ENCODE data around the gene GALNS.

DNA sequence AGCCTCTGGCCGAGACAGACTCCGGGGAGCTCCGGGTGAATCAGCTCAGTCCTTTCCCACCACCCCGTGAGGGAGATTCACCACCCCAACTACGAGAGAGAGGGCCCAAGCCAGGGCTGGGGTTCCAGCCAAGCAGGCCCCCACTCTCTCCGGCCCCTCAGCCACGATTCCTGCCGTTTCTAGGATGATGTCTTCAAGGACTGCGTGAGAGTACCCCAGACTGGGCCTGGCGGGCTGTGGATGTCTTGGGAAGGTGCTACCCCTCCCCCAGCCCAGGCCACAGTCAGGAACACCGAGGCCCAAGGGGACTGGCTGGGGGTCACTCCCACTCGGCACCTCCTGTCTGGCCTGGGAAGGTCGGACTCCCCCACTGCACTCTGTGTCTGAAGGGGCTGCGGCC, 31.3 kb upstream of the GALNS start:
- no peak for TF ChIP-seq ZNF8 (CRISPR knock-in tag; IDR thresholded peaks at IDR 0.05)
- no peak for TF ChIP-seq ZNF70 (CRISPR knock-in tag; IDR thresholded peaks at IDR 0.05)
- TF ChIP-seq ZC3H10 (CRISPR knock-in tag; IDR thresholded peaks at IDR 0.05) = no peak
- TF ChIP-seq ZFP30 (CRISPR knock-in tag; IDR thresholded peaks at IDR 0.05) = no peak
- TF ChIP-seq, protein P1, sequence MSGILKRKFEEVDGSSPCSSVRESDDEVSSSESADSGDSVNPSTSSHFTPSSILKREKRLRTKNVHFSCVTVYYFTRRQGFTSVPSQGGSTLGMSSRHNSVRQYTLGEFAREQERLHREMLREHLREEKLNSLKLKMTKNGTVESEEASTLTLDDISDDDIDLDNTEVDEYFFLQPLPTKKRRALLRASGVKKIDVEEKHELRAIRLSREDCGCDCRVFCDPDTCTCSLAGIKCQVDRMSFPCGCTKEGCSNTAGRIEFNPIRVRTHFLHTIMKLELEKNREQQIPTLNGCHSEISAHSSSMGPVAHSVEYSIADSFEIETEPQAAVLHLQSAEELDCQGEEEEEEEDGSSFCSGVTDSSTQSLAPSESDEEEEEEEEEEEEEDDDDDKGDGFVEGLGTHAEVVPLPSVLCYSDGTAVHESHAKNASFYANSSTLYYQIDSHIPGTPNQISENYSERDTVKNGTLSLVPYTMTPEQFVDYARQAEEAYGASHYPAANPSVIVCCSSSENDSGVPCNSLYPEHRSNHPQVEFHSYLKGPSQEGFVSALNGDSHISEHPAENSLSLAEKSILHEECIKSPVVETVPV (CRISPR knock-in tag; IDR thresholded peaks at IDR 0.05) = no peak
- no peak for TF ChIP-seq GLIS3 (CRISPR knock-in tag; IDR thresholded peaks at IDR 0.05)
- TF ChIP-seq, protein P2, sequence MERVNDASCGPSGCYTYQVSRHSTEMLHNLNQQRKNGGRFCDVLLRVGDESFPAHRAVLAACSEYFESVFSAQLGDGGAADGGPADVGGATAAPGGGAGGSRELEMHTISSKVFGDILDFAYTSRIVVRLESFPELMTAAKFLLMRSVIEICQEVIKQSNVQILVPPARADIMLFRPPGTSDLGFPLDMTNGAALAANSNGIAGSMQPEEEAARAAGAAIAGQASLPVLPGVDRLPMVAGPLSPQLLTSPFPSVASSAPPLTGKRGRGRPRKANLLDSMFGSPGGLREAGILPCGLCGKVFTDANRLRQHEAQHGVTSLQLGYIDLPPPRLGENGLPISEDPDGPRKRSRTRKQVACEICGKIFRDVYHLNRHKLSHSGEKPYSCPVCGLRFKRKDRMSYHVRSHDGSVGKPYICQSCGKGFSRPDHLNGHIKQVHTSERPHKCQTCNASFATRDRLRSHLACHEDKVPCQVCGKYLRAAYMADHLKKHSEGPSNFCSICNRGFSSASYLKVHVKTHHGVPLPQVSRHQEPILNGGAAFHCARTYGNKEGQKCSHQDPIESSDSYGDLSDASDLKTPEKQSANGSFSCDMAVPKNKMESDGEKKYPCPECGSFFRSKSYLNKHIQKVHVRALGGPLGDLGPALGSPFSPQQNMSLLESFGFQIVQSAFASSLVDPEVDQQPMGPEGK (CRISPR knock-in tag; IDR thresholded peaks at IDR 0.05; ENCODE audit: borderline replicate concordance) = no peak
- TF ChIP-seq RARB (CRISPR knock-in tag; IDR thresholded peaks at IDR 0.05) = no peak
- TF ChIP-seq ZFP3 (CRISPR knock-in tag; IDR thresholded peaks at IDR 0.05) = no peak
- TF ChIP-seq CSDC2 (CRISPR knock-in tag; IDR thresholded peaks at IDR 0.05) = no peak

Measured in SK-N-SH treated with all-trans-retinoic acid at 6 μM for 48 hours (cell line).